ENCODE data around the gene HOXB7. TPM values are rescaled to one million over a fixed set of nuclear protein-coding genes. Genes with fewer than 3 reads are reported as not detected.

HOXB7 gene
- not detected for total RNA-seq

GRCh38 chr17:48610282-48611211, at the start of gene HOXB7:
TSS of gene HOXB7 (minus strand) at chr17:48611017. CDS start at chr17:48610918, 99 bp downstream.
- FAIRE-seq (no peak), DNase-seq (ENCODE audit: low spot score in 2 of 2) (peak in 1 of 2 donors; percentile 63)

GRCh38 chr17:48655913-48656312, 45.1 kb upstream of the HOXB7 start:
- DNase-seq (ENCODE audit: low spot score in 2 of 2), result no peak
- no peak for FAIRE-seq

- FAIRE-seq (no peak), DNase-seq (ENCODE audit: low spot score in 2 of 2) (no peak)
Observed at GRCh38 chr17:48649741-48650140, 38.9 kb upstream of the HOXB7 start.

GRCh38 chr17:48647963-48648245, 37.1 kb upstream of the HOXB7 start:
- FAIRE-seq (no peak), DNase-seq (ENCODE audit: low spot score in 2 of 2) (no peak)

GRCh38 chr17:48647103-48647962, 36.5 kb upstream of the HOXB7 start:
- DNase-seq (ENCODE audit: low spot score in 2 of 2), result peak; percentile 12 to 14
- FAIRE-seq, result no peak

DNA sequence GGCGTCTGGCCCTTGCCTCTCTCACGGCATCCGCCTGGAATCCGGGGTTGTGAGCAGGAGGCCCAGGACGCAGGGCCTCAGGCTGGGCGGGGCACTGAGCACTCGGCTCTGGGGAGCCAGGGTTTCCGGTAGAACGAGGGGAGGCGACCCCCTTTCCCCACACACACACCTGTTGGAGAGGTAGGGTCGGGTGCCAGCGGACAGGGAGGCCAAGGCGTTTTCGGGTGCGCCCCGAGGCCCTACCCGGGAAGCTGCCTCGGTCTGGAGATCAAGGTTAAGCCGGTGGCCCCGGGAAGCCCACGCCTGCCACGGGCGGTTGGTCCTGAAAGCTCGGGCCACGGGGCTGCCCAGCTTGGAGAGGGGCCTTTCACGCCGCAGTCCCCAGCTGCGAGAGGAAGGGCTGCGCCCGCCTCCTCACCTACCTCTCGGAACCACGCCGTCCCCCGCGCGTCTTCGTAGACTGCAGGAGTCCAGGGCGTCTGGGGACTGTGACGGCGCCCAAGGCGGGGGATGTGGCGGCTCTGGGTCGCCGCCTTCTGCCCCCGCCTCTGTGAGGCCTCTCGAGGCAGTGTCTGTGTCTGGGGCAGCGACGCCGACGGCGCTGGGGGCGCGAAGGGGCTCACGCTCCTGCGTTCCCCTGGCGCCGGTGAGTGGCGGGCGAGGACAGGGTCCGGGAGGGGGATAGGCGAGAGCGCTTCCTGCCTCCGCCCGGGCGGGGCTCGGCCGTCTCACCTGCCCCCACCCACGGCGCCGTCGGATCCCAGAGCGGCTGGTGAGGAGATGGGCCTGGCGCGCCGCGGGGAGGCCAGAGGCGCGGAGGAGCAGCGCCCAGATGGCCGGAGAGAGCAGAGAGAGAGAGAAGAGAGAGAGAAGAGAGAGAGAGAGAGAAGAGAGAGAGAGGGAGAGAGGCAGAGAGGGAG, 35.6 kb upstream of the HOXB7 start:
- DNase-seq (ENCODE audit: low spot score in 2 of 2) (peak in 1 of 2 donors; percentile 6), FAIRE-seq (no peak)

GRCh38 chr17:48645639-48646182, 34.9 kb upstream of the HOXB7 start:
- FAIRE-seq (no peak), DNase-seq (ENCODE audit: low spot score in 2 of 2) (no peak)

DNA sequence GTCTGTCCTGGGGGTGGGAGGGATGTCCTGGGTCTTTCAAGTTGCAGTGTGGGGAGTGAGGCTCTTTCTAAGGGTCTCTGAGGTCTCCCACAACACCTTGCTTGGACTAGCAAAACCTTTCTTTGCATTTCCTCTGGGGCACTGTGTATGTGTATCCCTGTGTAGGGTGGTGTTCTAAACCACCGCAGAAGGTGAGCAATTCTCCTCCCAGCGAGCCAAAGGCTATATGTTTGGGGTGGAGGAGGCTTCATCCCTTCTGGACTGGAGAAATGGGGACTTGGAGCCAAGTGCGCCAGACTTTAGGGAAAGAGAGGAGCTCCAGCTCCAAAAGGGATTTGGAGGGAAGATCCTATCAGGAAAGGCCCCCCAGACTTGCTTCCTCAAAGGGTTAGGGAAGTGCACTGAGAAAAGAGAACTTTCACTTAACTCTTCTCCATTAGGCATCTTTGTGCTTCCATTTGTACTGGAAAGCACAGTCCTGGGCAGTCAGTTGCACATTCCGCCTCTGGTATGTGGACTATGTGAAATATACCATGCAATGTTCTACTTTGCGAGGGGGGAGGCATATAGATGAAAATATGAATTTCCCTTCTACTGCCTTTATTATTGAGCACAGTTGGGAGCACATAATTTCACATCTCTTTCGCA, 34.2 kb upstream of the HOXB7 start:
- peak in 1 of 2 donors; percentile 14 for DNase-seq (ENCODE audit: low spot score in 2 of 2)
- no peak for FAIRE-seq

DNA sequence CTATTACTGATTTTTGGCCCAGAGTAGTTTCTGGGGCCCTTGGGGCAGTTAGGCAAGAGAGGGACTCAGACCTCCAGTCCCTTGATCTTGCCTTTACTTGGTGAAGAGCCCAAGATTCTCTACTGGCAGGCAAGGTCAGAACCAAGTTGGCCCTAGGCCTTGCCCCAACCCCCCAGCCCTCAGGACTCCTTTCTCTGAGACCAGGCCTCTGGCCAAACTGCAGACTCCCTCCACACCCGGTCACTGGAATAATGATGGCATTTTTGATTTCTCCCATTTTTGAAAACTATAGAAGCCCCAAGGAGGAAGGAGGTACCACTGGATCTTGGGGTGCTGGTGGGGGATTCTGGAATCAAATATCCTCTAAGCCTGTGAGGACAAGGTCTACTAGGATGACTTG, 33.3 kb upstream of the HOXB7 start:
- FAIRE-seq (no peak), DNase-seq (ENCODE audit: low spot score in 2 of 2) (no peak)

DNA sequence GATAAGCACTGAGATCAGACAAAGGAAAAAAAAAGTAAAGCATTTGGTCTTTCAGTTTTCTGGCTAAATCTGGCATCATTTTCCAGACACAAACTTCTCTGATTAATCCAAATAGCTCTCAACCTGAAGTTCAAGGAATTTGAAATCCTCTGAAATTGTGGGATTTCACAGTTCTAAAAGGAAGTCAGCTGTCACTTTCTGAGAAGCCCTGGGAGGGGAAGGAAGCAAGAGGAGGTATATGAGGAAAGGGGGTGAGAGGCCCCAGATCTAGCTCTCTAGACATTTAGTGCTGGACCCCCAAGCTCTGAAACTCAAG, 32.8 kb upstream of the HOXB7 start:
- DNase-seq (ENCODE audit: low spot score in 2 of 2) (no peak), FAIRE-seq (no peak)

GRCh38 chr17:48642843-48643696, 32.3 kb upstream of the HOXB7 start:
- no peak for FAIRE-seq
- no peak for DNase-seq (ENCODE audit: low spot score in 2 of 2)

DNA sequence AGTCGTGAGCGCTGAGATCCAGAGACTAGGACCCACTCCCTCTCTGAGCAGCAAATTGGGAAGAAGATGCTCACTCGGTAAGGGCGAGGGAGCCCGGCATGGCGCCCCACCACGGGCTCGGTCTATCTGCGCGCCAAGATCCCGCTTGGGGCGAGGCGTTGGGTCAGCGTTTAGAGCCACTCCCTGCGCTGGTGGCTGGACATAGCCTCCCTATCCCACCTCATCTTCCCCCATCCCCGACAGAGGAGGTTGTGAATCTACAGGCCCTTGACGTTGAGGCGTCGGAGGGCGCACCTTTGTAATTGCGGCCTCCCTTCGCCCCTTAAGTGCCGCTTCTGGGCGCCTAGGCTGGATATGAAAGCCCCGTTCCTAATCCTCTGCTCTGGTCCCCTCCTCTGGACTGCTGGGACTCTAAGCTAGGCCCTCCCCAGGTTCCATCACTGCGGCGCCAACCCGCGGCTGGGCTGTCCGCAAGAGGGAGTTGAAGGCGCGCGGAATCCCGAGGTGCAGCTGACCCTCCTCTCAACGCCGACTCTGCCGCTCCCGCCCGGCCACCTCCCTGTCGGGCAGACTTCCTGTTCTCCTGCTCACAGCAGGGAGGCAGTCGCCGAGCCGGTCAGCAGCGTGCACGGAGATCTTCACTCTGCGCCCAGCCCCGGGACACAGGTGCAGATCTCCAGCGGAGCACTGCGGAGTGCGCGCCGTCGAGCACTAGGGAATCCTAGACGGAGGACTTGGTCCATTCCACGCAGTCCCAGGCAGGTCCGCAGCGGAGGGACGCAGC, 31.4 kb upstream of the HOXB7 start:
- DNase-seq (ENCODE audit: low spot score in 2 of 2) (no peak), FAIRE-seq (no peak)

DNA sequence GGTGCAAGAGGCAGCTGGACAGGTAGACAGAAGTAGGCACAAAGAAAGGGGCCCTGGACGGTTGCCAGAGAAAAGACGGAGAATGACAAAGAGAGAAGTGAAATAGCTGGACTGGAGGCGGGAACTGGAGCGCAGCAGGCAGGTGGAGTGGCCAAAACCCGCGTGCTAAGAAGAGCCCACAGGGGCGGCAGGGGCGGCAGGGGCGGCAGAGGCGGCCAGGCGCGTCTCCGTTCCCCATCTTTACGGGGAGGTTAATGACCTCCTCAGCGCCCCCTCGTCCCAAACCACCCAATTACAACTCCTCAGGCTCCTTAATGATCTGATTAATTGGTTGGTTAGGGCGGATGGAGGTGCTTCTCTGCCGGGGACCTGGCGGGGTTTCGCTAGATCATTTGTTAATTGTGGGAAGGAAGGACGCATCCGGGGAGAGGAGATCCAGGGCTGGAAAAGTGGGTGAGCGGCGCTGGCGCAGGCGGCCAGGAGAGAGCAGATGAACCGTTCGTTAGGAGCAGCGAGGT, 30.8 kb upstream of the HOXB7 start:
- DNase-seq (ENCODE audit: low spot score in 2 of 2), result no peak
- FAIRE-seq, result no peak

DNA sequence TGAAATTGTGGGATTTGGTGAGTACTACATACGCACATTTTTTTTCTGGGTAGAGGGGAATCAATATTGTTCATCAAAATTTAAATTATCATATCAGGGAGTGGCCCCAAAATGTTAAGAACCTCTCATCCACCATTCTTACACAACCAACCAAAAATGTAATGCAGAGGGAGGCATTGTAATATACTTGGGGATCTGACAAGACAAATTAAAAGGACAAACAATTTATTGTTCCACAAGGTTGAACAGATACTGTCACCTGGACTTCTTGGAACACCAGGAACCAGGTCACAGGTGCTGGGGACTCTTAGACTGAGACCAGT, 30.0 kb upstream of the HOXB7 start:
- FAIRE-seq (no peak), DNase-seq (ENCODE audit: low spot score in 2 of 2) (no peak)

DNA sequence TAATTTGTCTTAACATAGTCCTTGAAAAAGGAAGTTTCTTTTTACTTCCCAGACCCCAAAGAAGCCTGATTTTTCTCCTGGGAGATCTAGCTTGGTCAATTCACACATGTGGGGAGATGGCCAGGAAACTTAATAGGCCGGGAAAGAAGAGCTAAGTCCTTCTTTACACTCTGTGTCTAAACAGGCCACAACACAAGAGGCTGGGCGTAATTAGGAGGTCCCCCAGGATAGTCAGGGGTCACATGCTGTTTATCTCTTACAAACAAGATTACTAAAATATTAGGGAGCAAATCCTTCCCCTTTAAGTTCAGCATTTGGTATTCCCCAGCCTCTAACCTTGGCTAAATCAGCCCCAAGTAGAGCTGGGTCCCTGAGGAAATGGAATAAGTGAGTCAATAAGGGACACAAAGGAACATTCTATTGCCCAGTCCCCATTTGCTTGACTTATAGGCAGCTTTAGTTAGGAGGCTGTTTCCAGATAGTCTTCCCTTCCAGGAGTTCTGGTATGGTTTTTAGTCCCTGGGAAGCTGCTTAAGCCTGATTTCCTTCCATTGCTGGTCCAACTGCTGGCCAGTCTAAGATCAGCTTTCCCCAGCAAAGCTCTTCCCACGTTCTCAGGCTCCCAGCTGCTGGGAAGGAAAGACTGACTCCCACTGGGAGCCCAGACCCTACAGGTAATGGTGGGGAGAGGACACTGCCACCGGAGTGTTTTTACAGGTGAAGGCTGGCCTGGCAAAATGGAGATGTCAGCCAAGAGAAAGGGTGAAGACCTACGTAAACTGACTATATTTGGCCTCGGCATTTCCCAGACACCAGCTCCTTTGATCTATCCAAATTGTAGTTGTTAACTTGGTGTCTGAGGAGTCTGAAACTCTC, 29.4 kb upstream of the HOXB7 start:
- FAIRE-seq (no peak), DNase-seq (ENCODE audit: low spot score in 2 of 2) (no peak)

- FAIRE-seq (no peak), DNase-seq (ENCODE audit: low spot score in 2 of 2) (no peak)
Observed at GRCh38 chr17:48639136-48639535, 28.3 kb upstream of the HOXB7 start.
